Suprapubic skin (tissue), 4 donors: Measurements from ENCODE around the gene DNHD1. TPM values are rescaled to one million over a fixed set of nuclear protein-coding genes. Genes with fewer than 3 reads are reported as not detected.

Source experiments
- DNase-seq, 2 donors: peaks; one replicate each; pipeline ENCODE4 v3.0.0-alpha.2; 2019; ENCODE audit warnings: low spot score in 2 of 2
- H3K27ac ChIP-seq: fragments of 200-600 bp; sonication (generic); one replicate; pipeline ENCODE4 v1.5.1; 2019
- H3K27me3 ChIP-seq: fragments of 200-600 bp; sonication (generic); one replicate; pipeline ENCODE4 v1.5.1; 2019
- H3K36me3 ChIP-seq: fragments of 200-600 bp; sonication (generic); one replicate; pipeline ENCODE4 v1.5.1; 2019
- H3K4me1 ChIP-seq: fragments of 200-600 bp; sonication (generic); one replicate; pipeline ENCODE4 v1.5.1; 2019
- H3K4me3 ChIP-seq: fragments of 200-600 bp; sonication (generic); one replicate; pipeline ENCODE4 v1.5.1; 2019; ENCODE audit warnings: mild to moderate bottlenecking
- H3K9me3 ChIP-seq: fragments of 200-600 bp; sonication (generic); one replicate; pipeline ENCODE4 v1.5.1; 2019
- CTCF ChIP-seq, 2 donors: fragments of 200-600 bp in 1 of 2; fragments of 450-650 bp in 1 of 2; sonication (generic) in 1 of 2; IDR thresholded peaks; one replicate each; pipeline ENCODE4 v1.5.1; 2016 to 2019; ENCODE audit warnings: antibody characterized with exemption in 2 of 2, mild to moderate bottlenecking in 1 of 2, moderate library complexity in 1 of 2
- EP300 ChIP-seq: sonication (generic); formaldehyde crosslinking; IDR thresholded peaks from one replicate; pipeline ENCODE4 v1.6.1; 2017; ENCODE audit warnings: antibody characterized with exemption
- POLR2A ChIP-seq, 2 donors: fragments of 450-650 bp; IDR thresholded peaks; one replicate each; pipeline ENCODE4 v1.6.1; 2017; ENCODE audit warnings: antibody characterized with exemption in 2 of 2, mild to moderate bottlenecking in 2 of 2, moderate library complexity in 2 of 2
- POLR2AphosphoS5 ChIP-seq, 3 donors: sonication (generic); formaldehyde crosslinking; IDR thresholded peaks; one replicate each; pipeline ENCODE4 v1.6.1; 2017; ENCODE audit warnings: antibody characterized with exemption in 3 of 3
- WGBS: methylation state at CpG from one replicate; pipeline ENCODE4 v1.1.5; 2018; 5-methylcytosine and 5-hydroxymethylcytosine counted together
- total RNA-seq, 4 donors: library from RNA; depleted of rRNA; stranded (reverse); fragments of >200 nt; gene quantifications; one replicate each; pipeline ENCODE4 v1.1.0, GENCODE V29; 2016

DNHD1 gene
- total RNA-seq, 4 donors from 2014 or later, result 6.2 to 32.0 (median 9.6) TPM

GRCh38 chr11:6596239-6596877 lies 99.3 kb downstream of the DNHD1 start:
- Histone ChIP-seq H3K36me3 (peaks cover 55% of the 10 kb centered on the region), H3K27ac (no peak overlapping the region), H3K4me1 (peaks cover under 1% of the 10 kb centered on the region), H3K27me3 (no peaks in the 10 kb centered on the region), H3K4me3 (no peak overlapping the region), H3K9me3 (no peaks in the 10 kb centered on the region)
- WGBS, result 52% methylated on average over 5 of the region's 5 CpGs
- no peak for DNase-seq
- TF ChIP-seq EP300 (no peak), CTCF (IDR thresholded peaks at IDR 0.05) (no peak), POLR2A (IDR thresholded peaks at IDR 0.05) (no peak), POLR2AphosphoS5 (IDR thresholded peaks at IDR 0.05) (no peak)

- DNase-seq, result no peak
- no peak overlapping the region for H3K4me3 ChIP-seq
- peaks cover 17% of the 10 kb centered on the region for H3K4me1 ChIP-seq
- no peak overlapping the region for H3K27ac ChIP-seq
- TF ChIP-seq POLR2A (IDR thresholded peaks at IDR 0.05), result no peak
- no peak for TF ChIP-seq CTCF (IDR thresholded peaks at IDR 0.05)
- no peak for TF ChIP-seq EP300
- TF ChIP-seq POLR2AphosphoS5 (IDR thresholded peaks at IDR 0.05), result no peak
- no peaks in the 10 kb centered on the region for H3K27me3 ChIP-seq
- 79% methylated on average over 3 of the region's 3 CpGs for WGBS
- H3K9me3 ChIP-seq, result no peaks in the 10 kb centered on the region
- H3K36me3 ChIP-seq, result peaks cover 47% of the 10 kb centered on the region
Observed at GRCh38 chr11:6598555-6598954, 101.5 kb downstream of the DNHD1 start.

DNA sequence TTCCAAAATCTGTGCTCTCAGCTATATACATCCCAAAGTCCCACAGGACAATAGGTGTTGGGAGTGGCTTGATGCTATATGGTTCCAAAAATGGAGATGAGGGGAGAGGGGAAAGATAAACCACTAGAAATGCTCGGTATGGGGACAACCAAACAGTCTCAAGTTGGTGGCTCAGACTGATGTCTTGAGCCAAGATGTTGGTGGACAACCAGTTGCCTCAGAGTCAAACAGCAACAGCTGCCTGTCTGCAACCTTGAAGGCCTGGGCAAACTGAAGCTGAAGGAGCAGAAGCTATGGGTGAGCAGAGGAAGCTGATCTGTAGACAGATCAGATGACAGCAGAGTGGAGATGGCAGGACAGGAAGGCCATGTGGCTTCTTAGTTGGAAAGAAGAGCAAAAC lies 102.4 kb downstream of the DNHD1 start:
- no peak for TF ChIP-seq EP300
- no peak for TF ChIP-seq CTCF (IDR thresholded peaks at IDR 0.05)
- no peak for TF ChIP-seq POLR2AphosphoS5 (IDR thresholded peaks at IDR 0.05)
- TF ChIP-seq POLR2A (IDR thresholded peaks at IDR 0.05), result no peak
- 100% methylated on average over 1 of the region's 1 CpG for WGBS
- Histone ChIP-seq H3K9me3 (no peaks in the 10 kb centered on the region), H3K27me3 (no peaks in the 10 kb centered on the region), H3K36me3 (peaks cover 41% of the 10 kb centered on the region), H3K4me1 (peaks cover 19% of the 10 kb centered on the region), H3K4me3 (no peak overlapping the region), H3K27ac (no peak overlapping the region)
- DNase-seq, result no peak

DNA sequence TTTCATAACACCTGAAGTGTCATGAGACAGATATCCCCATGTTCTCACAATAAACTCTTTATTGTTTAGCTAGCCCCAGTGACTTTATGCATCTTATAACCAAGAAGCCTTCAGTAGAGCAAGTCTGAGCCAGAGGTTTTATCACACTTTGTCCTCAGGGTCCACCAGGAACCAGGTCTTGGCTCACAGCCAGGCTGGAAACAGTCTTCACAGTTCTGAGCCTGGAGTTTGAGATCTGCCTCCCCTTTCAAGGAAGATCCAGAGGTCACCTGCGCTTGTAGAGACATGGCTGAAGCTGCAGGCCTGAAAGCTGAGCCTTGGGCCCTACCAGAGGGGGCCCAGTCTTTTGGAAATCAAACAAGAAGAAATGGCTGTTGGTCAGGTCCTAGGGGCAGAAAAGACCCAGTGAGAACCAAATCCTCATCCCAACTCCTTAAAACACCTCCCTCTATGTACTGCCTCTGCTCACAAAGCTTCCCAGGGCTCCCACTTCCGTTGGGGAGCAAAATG lies 102.9 kb downstream of the DNHD1 start:
- H3K4me3 ChIP-seq, result no peak overlapping the region
- no peaks in the 10 kb centered on the region for H3K27me3 ChIP-seq
- DNase-seq, result no peak
- no peaks in the 10 kb centered on the region for H3K9me3 ChIP-seq
- H3K4me1 ChIP-seq, result peaks cover 24% of the 10 kb centered on the region
- no peak overlapping the region for H3K27ac ChIP-seq
- TF ChIP-seq POLR2AphosphoS5 (IDR thresholded peaks at IDR 0.05) (no peak), CTCF (IDR thresholded peaks at IDR 0.05) (no peak), POLR2A (IDR thresholded peaks at IDR 0.05) (no peak), EP300 (no peak)
- H3K36me3 ChIP-seq, result peaks cover 39% of the 10 kb centered on the region
- 89% methylated on average over 2 of the region's 2 CpGs for whole genome bisulfite sequencing

DNA sequence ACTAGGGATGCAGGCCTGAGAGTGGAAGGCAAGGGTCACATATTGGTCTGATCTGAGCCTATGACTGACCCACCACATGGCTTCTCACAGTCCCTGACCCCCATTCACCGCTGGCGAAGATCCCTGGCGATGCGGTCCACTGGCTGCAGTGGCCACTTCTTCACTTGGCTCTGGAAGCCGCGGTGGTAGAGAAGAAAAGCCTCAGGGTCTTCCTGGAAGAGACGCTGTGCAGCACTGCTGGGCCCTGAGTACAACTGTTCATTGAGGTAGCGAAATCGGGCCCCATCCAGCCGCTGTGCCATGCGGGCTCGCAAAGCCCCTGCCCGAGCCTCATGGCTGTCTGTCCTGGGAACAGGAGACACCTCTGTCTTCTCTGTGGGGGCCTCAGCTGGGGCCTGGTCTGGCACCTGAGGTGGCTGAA lies 104.0 kb downstream of the DNHD1 start:
- H3K27me3 ChIP-seq, result no peaks in the 10 kb centered on the region
- peaks cover 39% of the 10 kb centered on the region for H3K36me3 ChIP-seq
- 92% methylated on average over 13 of the region's 13 CpGs for WGBS
- H3K4me3 ChIP-seq, result no peak overlapping the region
- no peaks in the 10 kb centered on the region for H3K9me3 ChIP-seq
- DNase-seq, result no peak
- no peak overlapping the region for H3K27ac ChIP-seq
- H3K4me1 ChIP-seq, result peaks cover 35% of the 10 kb centered on the region
- TF ChIP-seq POLR2A (IDR thresholded peaks at IDR 0.05) (no peak), CTCF (IDR thresholded peaks at IDR 0.05) (no peak), EP300 (no peak)
